Mucosa of rectum (tissue), 2 donors: Measurements from ENCODE around the gene ARPC5.
"Not testable (repeated sequence)": the region's sequence is repeated elsewhere in the genome, so short reads cannot be mapped to it uniquely, and the experiment has no call there.

Experiments
- H3K27ac ChIP-seq, 2 donors: one replicate each; pipeline ENCODE4 v1.7.0; 2013; ENCODE audit warnings: inconsistent platforms in 2 of 2, low read depth in 2 of 2, low read length in 2 of 2
- H3K27me3 ChIP-seq, 2 donors: one replicate each; pipeline ENCODE4 v1.7.0; 2013; ENCODE audit warnings: low read length in 2 of 2; ENCODE audit not compliant: control insufficient read depth in 2 of 2, insufficient read depth in 2 of 2
- H3K36me3 ChIP-seq, 2 donors: one replicate each; pipeline ENCODE4 v1.7.0; 2013; ENCODE audit warnings: low read length in 2 of 2; ENCODE audit not compliant: control insufficient read depth in 2 of 2, insufficient read depth in 2 of 2
- H3K4me1 ChIP-seq, 2 donors: one replicate each; pipeline ENCODE4 v1.7.0; 2013; ENCODE audit warnings: low read length in 2 of 2, mild to moderate bottlenecking in 1 of 2; ENCODE audit not compliant: control insufficient read depth in 2 of 2, insufficient read depth in 2 of 2
- H3K4me3 ChIP-seq, 2 donors: one replicate each; pipeline ENCODE4 v1.7.0; 2013; ENCODE audit warnings: low read length in 2 of 2
- H3K9ac ChIP-seq, 2 donors: one replicate each; pipeline ENCODE4 v1.7.0; 2013; ENCODE audit warnings: low read length in 2 of 2, low read depth in 1 of 2, mild to moderate bottlenecking in 1 of 2
- H3K9me3 ChIP-seq, 2 donors: one replicate each; pipeline ENCODE4 v1.7.0; 2013; ENCODE audit warnings: low read length in 2 of 2; ENCODE audit not compliant: control insufficient read depth in 2 of 2
- donor health status: healthy.
- donor health status: Normal muscosa, but diverticular disease.

Gene ARPC5

DNA sequence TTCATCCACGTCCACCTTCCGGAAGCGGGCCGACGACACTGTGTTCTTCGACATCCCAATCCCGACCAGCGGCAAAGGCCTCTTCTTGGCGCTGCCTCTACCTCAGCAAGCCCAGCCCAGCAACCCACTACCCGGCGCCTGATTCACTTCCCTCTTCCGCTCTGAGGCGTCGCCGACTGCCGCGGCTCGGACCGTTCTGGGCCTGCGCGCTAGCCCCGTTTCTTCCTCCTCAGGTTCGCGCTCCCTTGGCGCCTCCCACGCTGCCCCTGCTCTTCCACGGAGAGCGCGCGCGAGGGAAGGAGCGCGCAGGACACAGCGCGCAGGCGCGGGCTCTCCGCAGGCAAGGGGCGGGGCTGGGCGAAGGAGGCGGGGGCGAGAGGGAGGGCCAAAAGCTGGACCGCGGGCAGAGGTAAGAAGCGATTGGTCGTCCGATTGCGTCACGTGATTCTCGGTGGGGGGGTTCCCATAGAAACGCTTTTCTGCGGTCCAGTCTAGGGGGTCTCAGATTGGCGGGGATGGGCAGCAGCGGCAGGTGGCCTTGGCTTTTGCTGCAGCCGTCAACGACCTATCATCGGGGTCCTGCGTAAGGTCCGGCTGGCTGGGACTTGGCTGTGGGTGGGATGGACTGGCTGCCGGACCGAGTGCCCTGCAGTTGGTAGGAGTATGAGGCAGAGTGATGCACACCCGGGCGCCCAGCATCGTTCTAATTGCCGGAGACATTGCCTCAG, at the start of gene ARPC5:
Gene ARPC5 (minus strand): TSS at position 178 of the 728 bp plus-strand sequence. CDS start 124 bp downstream, at position 54.
- Histone ChIP-seq H3K4me3 (peak within 1 kb of the TSS; percentile 94), H3K27ac (peak within 1 kb of the TSS; percentile 90 to 95), H3K4me1 (peaks cover 10 to 23% of the 10 kb centered on the region in 2 donors), H3K9ac (peak within 1 kb of the TSS; percentile 81 to 92), H3K9me3 (no peaks in the 10 kb centered on the region), H3K27me3 (no peaks in the 10 kb centered on the region), H3K36me3 (peaks cover 2 to 9% of the 10 kb centered on the region in 2 donors)

DNA sequence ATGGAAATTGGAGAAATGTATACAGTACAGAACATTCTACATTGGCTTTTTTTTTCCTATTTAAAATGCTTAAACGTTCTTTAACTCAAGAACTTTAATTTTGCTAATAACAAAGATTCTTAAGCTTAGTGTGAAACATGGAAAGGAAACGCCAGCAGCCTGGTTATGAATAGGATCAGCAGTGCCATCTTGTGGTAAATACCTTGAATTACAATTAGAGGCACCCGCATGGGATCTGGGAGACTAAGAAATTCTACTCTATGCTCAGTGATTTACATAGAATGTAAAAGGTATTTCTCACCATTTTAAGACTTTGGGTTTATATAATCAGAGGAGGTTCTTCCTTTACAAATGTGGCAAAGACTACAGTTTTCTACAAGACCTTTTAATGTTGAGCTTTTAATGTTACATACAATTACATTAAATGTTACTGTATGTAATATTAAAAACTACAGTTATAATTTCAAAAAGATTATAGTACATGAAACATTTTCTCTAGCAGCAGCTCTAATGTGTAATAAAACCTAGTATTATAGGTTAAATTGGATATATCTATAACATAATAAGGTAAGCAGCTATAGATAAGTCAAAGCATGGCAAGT, 49.6 kb upstream of the ARPC5 start:
- no peak overlapping the region for H3K9ac ChIP-seq
- no peaks in the 10 kb centered on the region for H3K27me3 ChIP-seq
- H3K27ac ChIP-seq: no peak overlapping the region

DNA sequence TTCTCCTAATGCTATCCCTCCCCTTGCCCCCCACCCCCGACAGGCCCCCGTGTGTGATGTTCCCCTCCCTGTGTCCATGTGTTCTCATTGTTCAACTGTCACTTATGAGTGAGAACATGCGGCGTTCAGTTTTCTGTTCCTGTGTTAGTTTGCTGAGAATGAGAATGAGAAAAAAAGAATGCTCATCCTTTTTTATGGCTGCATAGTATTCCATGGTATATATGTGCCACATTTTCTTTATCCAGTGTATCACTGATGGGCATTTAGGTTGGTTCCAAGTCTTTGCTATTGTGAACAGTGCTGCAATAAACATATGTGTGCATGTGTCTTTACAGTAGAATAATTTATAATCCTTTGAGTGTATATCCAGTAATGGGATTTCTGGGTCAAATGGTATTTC, 43.8 kb upstream of the ARPC5 start:
- not testable (repeated sequence) for H3K36me3 ChIP-seq, H3K9me3 ChIP-seq, H3K9ac ChIP-seq, H3K4me1 ChIP-seq, H3K27ac ChIP-seq, H3K4me3 ChIP-seq, H3K27me3 ChIP-seq

More for the DNA sequence above, 49.6 kb upstream of the ARPC5 start:
- Histone ChIP-seq H3K36me3 (no peaks in the 10 kb centered on the region), H3K4me1 (no peaks in the 10 kb centered on the region), H3K4me3 (no peak overlapping the region), H3K9me3 (no peaks in the 10 kb centered on the region)

DNA sequence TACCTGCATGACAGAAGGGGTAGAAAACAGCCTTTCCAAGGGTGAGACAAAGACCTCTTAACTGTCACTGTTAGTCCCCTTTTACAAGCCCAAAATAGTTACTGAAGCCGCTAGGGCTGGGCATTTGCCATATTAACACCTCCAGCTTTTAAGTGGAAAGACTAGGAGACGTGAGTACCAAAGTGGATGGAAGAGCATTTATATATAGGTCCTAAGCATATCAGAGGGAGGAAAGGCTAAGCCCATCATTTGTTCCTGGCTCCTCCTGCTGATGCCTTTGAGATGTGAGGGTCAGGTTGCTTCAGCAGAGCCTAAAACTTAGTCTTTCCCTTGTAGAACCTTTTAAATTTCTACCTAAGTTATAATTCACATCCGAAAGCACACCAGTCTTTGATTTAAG, 43.2 kb upstream of the ARPC5 start:
- Histone ChIP-seq H3K4me3 (no peak overlapping the region), H3K27me3 (no peaks in the 10 kb centered on the region), H3K9me3 (no peaks in the 10 kb centered on the region), H3K36me3 (no peaks in the 10 kb centered on the region), H3K27ac (no peak overlapping the region), H3K9ac (no peak overlapping the region), H3K4me1 (no peaks in the 10 kb centered on the region)

DNA sequence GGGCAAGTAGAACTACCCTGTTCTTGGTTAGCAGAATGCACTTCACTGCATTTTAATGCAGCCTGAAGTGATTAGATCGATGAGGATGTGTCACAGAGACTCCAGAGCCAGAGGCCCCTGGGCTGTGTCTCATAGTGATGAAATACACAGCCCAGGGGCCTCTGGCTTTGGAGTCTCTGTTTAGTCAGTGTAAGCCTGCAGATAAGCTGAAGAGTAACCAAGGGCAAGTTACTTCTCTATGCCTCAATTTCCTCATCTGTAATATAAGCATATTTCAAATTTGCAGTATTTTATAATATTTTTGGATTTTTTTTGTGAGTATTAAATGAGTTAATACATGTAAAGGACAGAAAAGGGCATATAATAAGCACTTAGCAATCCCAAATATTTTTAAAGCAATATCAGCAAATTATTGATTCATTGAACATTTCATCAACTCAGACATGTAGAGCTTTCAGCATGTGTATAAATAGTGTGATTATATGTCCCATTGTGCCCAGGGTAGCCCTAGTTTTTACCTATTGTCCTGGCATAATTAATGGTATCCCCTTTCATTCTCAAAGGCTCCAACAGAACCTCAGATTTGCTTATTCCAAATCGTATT, 41.1 kb upstream of the ARPC5 start:
- no peaks in the 10 kb centered on the region for H3K36me3 ChIP-seq
- H3K9ac ChIP-seq: no peak overlapping the region
- H3K4me3 ChIP-seq: no peak overlapping the region
- no peaks in the 10 kb centered on the region for H3K4me1 ChIP-seq
- no peaks in the 10 kb centered on the region for H3K27me3 ChIP-seq
- no peak overlapping the region for H3K27ac ChIP-seq
- no peaks in the 10 kb centered on the region for H3K9me3 ChIP-seq

DNA sequence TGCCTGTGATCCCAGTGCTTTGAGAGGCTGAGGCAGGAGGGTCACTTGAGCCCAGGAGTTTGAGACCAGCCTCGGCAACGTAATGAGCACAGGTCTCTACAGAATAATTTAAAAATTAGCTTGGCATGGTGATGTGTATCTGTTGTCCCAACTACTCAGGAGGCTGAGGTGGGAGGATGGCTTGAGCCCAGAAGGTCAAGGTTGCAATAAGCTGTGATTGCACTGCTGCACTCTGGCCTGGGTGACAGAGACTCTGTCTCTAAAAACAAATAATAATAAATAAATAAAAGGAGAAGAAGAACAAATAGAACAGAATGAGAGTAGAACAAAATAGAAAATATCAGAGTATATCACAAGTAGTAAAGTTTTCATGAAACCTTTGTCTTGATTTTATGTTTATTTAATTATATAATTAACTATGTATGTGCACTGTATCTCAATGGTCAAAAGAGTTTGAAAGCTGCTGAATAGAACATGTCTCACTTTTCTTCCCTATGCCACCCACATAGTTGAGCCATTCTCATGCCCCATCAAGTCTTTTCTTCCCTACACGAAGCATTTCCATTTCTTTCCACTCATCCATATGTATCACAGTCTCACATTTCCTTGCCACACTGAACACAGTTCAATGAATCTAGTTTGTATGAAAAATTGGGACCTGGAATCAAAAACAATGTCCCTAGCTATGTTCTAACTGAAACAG, 40.5 kb upstream of the ARPC5 start:
- no peaks in the 10 kb centered on the region for H3K4me1 ChIP-seq
- H3K27me3 ChIP-seq: no peaks in the 10 kb centered on the region
- H3K9ac ChIP-seq: no peak overlapping the region
- no peaks in the 10 kb centered on the region for H3K36me3 ChIP-seq
- H3K9me3 ChIP-seq: peaks cover 0 to 4% of the 10 kb centered on the region in 2 donors
- no peak overlapping the region for H3K27ac ChIP-seq
- H3K4me3 ChIP-seq: no peak overlapping the region

DNA sequence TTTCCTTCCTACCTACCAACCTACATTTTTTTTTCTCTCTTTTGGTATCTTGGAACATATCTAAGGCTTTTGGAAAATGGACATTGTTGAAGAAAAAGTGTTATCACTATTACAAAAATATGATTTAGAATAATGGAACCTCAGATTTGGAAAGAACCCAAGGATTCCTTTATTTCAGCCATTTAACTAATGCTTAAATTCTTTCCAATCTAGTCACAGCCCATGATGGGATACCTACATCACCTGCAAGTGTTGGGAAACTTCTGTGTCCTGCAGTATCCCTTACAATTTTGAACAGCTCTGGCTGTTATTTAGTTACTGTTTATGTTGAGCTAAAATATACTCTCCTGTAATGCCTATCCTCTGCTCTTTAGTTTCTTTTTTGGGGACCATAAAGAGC, 39.8 kb upstream of the ARPC5 start:
- Histone ChIP-seq H3K27ac (no peak overlapping the region), H3K27me3 (no peaks in the 10 kb centered on the region), H3K36me3 (no peaks in the 10 kb centered on the region), H3K9me3 (peaks cover 0 to 4% of the 10 kb centered on the region in 2 donors), H3K4me3 (no peak overlapping the region), H3K4me1 (no peaks in the 10 kb centered on the region), H3K9ac (no peak overlapping the region)

DNA sequence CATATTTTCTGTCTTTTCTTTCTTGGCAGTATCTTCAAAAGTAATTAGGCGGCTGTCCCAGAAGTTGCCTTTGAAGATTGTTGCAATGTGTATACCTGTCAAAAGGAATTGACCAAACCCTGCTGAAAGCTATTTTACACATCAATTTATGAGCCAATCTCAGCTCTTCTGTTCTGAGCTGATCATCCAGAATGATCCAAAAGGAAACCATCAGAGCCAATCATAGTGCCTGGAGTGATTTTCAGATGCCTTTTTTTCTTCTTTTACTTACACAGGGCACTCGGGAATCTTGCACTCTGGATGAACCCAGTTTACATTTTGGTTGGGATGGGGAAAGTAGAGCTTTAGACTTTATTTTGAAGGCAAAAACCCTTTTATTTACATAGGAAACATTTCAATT, 39.3 kb upstream of the ARPC5 start:
- H3K36me3 ChIP-seq: no peaks in the 10 kb centered on the region
- no peaks in the 10 kb centered on the region for H3K27me3 ChIP-seq
- no peak overlapping the region for H3K9ac ChIP-seq
- no peak overlapping the region for H3K27ac ChIP-seq
- no peak overlapping the region for H3K4me3 ChIP-seq
- no peaks in the 10 kb centered on the region for H3K4me1 ChIP-seq
- peaks cover 0 to 4% of the 10 kb centered on the region in 2 donors for H3K9me3 ChIP-seq

DNA sequence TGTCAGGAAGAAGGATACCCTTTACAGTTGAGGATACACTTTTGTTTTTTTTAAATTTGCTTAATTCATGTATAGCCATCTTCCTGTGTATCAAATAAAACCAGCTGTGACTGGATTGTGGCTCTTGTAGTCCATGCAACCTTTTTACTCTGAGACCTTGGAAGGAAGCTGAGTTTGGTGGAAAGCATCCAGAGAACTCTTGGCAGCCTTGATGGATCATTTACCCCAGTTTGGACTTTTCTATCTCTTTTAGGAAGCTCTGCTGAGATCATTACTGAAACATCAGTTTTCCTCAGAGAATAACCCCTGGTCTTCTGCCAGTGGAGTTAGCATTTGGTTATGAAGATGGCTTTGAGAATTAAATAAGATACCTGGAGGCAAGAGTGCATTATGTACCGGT, 38.8 kb upstream of the ARPC5 start:
- Histone ChIP-seq H3K9me3 (peaks cover 0 to 4% of the 10 kb centered on the region in 2 donors), H3K4me3 (no peak overlapping the region), H3K4me1 (no peaks in the 10 kb centered on the region)

More for the DNA sequence above, 38.8 kb upstream of the ARPC5 start:
- no peak overlapping the region for H3K27ac ChIP-seq
- no peak overlapping the region for H3K9ac ChIP-seq
- H3K36me3 ChIP-seq: no peaks in the 10 kb centered on the region
- no peaks in the 10 kb centered on the region for H3K27me3 ChIP-seq
